ENCODE measurements around the gene FOXM1. TPM values are rescaled to one million over a fixed set of nuclear protein-coding genes. Genes with fewer than 3 reads are reported as not detected.

Gene FOXM1
- total and polyA plus RNA-seq, 2 of the 13 experiments (the other 11 are each of a cell fraction or from before 2014, with no cell fraction given) = 17.1 to 25.9 TPM

DNA sequence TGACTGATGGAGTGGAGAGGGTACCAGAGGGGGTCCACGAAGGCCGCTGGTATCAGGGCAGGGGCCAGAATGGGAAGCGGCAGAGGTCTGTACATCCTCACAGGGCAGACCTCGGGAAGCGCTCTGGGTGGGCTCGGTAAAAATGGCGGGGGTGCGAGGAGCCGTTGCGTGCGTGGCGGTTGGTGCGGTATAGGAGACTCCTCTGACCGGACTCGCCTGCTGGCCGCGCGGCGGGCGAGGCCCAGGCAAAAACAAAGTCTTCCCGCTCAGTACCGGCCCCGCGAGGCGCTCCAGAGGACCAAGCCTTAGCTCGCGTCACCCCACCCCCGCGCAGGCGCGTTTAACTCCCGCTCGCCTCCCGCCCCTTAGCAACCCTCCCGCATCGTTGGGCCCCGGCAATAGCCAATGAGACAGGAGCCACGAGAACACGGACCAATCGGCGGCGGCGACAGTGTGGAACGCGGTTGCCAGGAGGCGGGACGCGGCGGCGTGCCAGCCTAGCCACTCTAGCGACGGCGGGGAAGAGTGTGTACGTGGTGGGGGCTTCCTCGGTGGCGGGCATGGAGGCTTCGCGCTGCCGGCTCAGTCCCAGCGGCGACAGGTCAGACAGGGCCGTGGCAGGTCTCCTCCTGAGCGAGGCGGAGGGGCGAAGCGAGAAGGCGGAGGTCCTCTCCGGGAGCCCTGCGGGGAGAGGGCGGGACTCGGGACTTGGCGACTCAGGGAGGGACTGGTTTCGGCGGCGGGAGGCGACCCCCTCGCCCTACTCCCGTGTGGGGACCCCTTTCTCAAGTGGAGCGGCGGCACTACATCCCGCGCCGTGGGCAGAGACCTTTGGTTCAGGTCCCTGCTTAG is 13.6 kb upstream of the FOXM1 start, which contains the start of gene TULP3 (continued):
- TF ChIP-seq, protein P1, sequence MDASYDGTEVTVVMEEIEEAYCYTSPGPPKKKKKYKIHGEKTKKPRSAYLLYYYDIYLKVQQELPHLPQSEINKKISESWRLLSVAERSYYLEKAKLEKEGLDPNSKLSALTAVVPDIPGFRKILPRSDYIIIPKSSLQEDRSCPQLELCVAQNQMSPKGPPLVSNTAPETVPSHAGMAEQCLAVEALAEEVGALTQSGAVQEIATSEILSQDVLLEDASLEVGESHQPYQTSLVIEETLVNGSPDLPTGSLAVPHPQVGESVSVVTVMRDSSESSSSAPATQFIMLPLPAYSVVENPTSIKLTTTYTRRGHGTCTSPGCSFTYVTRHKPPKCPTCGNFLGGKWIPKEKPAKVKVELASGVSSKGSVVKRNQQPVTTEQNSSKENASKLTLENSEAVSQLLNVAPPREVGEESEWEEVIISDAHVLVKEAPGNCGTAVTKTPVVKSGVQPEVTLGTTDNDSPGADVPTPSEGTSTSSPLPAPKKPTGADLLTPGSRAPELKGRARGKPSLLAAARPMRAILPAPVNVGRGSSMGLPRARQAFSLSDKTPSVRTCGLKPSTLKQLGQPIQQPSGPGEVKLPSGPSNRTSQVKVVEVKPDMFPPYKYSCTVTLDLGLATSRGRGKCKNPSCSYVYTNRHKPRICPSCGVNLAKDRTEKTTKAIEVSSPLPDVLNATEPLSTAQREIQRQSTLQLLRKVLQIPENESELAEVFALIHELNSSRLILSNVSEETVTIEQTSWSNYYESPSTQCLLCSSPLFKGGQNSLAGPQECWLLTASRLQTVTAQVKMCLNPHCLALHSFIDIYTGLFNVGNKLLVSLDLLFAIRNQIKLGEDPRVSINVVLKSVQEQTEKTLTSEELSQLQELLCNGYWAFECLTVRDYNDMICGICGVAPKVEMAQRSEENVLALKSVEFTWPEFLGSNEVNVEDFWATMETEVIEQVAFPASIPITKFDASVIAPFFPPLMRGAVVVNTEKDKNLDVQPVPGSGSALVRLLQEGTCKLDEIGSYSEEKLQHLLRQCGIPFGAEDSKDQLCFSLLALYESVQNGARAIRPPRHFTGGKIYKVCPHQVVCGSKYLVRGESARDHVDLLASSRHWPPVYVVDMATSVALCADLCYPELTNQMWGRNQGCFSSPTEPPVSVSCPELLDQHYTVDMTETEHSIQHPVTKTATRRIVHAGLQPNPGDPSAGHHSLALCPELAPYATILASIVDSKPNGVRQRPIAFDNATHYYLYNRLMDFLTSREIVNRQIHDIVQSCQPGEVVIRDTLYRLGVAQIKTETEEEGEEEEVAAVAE (CRISPR knock-in tag; IDR thresholded peaks at IDR 0.05; ENCODE audit: borderline replicate concordance) = peak; percentile 99
- no peak for TF ChIP-seq DPF2 (CRISPR knock-in tag; IDR thresholded peaks at IDR 0.05; ENCODE audit: borderline replicate concordance, low read depth)
- TF ChIP-seq MXD3 (CRISPR knock-in tag; IDR thresholded peaks at IDR 0.05) = peak; percentile 68
- no peak for TF ChIP-seq NCOR1 (IDR thresholded peaks at IDR 0.05; ENCODE audit: borderline replicate concordance, low read length)
- 0 out of 2 replicates have a peak, but pooled peaks have one; percentile 82 for TF ChIP-seq FOXK1 (CRISPR knock-in tag; IDR thresholded peaks at IDR 0.05; ENCODE audit: borderline replicate concordance, low read depth)
- TF ChIP-seq, protein P2, sequence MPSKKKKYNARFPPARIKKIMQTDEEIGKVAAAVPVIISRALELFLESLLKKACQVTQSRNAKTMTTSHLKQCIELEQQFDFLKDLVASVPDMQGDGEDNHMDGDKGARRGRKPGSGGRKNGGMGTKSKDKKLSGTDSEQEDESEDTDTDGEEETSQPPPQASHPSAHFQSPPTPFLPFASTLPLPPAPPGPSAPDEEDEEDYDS (CRISPR knock-in tag; IDR thresholded peaks at IDR 0.05) = peak; percentile 90
- TF ChIP-seq JDP2 (CRISPR knock-in tag; IDR thresholded peaks at IDR 0.05; ENCODE audit: borderline replicate concordance) = no peak
- TF ChIP-seq, protein P3, sequence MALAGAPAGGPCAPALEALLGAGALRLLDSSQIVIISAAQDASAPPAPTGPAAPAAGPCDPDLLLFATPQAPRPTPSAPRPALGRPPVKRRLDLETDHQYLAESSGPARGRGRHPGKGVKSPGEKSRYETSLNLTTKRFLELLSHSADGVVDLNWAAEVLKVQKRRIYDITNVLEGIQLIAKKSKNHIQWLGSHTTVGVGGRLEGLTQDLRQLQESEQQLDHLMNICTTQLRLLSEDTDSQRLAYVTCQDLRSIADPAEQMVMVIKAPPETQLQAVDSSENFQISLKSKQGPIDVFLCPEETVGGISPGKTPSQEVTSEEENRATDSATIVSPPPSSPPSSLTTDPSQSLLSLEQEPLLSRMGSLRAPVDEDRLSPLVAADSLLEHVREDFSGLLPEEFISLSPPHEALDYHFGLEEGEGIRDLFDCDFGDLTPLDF (CRISPR knock-in tag; IDR thresholded peaks at IDR 0.05) = peak; percentile 52; the same call in 1 of the 2 replicates
- TF ChIP-seq, protein P4, sequence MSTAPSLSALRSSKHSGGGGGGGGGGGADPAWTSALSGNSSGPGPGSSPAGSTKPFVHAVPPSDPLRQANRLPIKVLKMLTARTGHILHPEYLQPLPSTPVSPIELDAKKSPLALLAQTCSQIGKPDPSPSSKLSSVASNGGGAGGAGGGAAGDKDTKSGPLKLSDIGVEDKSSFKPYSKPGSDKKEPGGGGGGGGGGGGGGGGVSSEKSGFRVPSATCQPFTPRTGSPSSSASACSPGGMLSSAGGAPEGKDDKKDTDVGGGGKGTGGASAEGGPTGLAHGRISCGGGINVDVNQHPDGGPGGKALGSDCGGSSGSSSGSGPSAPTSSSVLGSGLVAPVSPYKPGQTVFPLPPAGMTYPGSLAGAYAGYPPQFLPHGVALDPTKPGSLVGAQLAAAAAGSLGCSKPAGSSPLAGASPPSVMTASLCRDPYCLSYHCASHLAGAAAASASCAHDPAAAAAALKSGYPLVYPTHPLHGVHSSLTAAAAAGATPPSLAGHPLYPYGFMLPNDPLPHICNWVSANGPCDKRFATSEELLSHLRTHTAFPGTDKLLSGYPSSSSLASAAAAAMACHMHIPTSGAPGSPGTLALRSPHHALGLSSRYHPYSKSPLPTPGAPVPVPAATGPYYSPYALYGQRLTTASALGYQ (CRISPR knock-in tag; IDR thresholded peaks at IDR 0.05) = 0 out of 2 replicates have a peak, but pooled peaks have one; percentile 19
- TF ChIP-seq TRIM22 (IDR thresholded peaks at IDR 0.05) = no peak
- no peak for TF ChIP-seq ZNF652 (CRISPR knock-in tag; IDR thresholded peaks at IDR 0.05; ENCODE audit: borderline replicate concordance, low read depth)
